Measurements from ENCODE around the gene STAM.
"Not testable (repeated sequence)": the region's sequence is repeated elsewhere in the genome, so short reads cannot be mapped to it uniquely, and the experiment has no call there.

STAM gene

DNA sequence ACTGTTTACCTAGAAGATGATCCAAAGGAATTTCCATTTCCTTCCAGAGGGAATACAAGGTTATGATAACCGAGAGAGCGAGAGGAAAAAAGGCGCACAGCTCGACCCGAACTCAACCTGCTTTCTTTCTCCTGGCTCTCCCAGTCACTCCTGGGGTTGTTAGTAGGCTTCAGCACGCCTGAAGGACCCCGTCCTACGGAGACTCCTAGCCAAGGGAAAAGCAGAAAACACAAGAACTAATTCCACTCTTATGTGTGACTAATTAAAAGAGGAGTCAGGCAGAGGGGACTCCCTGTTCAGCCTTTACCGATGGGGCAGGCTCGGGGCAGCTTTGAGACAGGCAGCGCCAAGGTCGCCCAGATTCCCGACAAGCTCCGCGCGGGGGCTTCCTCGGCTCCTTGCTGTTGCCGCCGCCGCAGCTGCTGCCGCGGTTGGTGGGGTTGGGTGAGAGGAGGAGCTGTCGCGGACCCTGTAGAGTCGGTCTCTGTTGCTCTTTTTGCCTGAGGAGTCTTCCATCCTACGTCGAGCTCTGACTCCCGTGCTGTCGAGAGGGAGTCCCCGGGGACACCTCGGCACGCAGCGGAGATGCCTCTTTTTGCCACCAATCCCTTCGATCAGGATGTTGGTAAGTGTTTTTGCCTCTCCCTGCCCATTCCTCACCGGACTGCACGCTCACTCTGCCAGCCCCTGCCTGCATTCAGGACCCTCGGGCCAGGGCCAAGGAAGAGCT, at the start of gene STAM:
Gene STAM (plus strand): TSS at position 397 of the 730 bp plus-strand sequence. CDS start 189 bp downstream, at position 586.
- DNase-seq (ENCODE audit: low read depth in 3 of 3), result peak; percentile 84 to 90 (median 86)

- DNase-seq (ENCODE audit: low read depth in 3 of 3), result no peak
Measured at GRCh38 chr10:17597386-17597785, 46.6 kb upstream of the STAM start.

DNA sequence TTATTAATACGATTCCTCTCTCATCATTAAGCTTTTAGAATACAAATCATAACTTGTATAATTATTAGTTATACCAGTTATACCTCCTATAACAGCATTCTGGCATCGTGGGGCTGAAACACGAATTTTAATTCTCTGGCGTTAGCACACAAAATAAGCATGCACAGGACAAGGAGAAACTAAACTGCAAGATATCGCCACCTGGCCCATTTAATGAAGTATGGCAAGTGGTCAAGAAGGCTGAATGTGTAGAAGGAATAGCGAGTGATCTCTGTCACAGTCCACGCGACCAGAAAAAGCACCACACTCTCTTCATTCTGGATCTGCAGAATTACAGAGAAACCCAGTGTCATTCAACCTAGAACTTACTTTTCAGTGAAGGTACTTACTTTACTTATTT, 44.9 kb upstream of the STAM start:
- no peak for DNase-seq (ENCODE audit: low read depth in 3 of 3)

DNA sequence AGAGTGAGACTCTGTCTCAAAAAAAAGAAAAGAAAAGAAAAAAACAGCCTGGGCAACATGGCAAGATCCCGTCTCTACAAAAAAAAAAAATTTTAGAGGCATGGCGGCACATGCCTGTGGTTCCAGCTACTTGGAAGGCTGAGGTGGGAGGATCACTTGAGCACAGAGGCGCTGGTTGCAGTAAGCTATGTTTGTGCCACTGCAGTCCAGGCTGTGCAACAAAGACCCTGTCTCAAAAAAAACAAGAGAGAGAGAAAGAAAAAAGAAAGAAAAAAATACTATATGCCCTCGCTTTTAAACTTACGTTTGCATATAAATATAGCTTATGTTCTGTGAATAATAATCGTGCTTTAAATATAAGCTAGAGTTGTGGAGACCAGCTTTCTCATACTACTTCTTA, 38.0 kb upstream of the STAM start:
- no peak for DNase-seq (ENCODE audit: low read depth in 3 of 3)

DNA sequence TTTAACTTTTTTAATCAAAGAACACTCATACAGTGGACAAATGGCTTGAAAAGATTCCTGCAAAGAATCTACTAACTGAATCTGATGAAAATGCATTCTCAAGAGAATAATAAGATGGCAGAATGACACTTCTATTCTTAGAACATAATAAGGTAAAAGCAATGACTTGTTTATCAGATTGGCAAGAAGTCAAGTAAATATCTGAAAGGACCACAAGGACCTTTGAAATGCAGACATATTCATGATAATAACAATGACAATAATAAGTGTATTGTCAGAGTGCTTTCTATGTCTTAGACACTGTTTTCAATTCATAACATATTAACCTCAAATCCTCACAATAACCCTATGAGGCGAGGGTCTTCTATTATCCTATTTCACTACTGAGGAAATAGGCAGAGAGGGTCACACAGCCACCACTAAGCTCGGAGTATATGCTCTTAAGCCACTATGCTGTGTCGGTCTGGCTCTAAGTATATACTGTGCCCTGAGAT, 37.4 kb upstream of the STAM start:
- no peak for DNase-seq (ENCODE audit: low read depth in 3 of 3)

- DNase-seq (ENCODE audit: low read depth in 3 of 3), result no peak
Measured at GRCh38 chr10:17607060-17607459, 36.9 kb upstream of the STAM start.

- DNase-seq (ENCODE audit: low read depth in 3 of 3), result no peak
Measured at GRCh38 chr10:17607603-17608332, 36.2 kb upstream of the STAM start.

GRCh38 chr10:17609523-17610079, 34.4 kb upstream of the STAM start:
- no peak for DNase-seq (ENCODE audit: low read depth in 3 of 3)

DNA sequence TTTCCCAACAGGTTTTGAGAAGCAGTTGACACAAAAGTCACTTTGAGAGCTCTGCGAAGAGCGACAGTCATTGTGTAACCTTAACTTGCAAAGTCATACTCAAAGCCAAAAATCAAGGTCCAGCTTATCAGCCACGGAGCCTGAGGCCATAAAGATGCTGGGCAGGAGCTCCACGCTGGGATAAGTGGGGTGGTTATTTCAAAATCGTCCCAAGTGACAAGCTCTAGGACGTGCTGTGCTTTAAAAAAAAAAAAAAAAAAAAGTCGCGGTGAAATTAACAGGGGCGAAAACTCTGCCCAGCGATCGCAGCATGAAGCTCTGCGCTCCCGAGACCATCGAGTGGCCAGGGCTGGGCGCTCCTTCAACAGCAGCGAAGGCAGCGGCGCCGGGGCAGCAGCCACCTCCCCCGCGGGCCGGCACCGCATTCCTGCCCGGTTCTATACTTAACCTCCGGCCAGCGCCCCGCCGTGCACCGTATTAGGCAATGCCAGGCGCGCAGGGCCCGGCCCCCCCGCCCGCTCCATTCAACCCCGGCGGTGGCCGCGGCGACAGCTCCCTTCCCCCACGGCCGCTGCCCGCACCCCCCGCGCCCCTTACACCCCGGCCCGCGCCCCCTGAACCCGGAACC, 27.4 kb upstream of the STAM start:
- peak in 1 of 3 experiments; percentile 8 for DNase-seq (ENCODE audit: low read depth in 3 of 3)

DNA sequence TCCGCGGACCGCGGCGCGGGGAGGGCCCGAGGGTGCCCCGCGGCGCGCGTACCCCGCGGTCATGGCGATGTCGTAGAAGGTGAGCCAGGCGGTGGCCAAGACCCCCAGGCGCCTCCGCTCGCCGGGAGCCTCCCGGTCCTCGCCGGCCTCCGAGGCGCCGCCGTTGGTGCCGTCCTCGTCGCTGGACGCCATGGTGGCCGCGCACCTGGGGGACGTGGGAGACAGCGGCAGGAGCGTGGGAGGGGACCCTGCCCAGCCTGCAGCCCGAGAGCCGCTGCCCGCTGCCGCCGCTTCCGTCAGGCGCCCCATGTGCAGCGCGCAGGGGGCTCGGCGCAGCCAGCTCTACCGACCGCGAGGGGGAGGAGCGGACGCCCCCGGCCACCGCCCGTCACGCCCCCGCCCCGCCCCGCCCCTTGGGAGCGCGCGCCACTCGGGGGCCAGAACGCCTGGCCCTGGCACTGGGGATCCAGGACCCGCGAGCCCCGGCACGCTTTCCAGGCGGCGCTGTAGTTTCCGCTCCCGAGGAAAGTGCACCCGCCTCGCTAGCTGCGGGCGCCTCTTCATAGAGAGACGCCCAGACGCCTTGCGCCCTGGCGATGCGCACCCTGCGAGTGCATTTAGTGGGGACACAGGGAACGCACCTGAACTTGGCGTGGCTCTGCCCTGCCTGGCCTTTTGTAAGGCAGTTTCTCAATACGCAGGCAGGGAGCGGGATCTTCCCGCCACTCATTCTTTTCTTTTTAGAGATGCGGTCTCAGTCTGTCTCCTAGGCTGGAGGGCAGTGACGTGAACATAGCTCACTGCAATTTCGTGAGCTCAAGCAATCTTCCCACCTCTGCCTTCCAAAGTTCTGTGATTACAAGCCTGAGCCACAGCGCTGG, 26.7 kb upstream of the STAM start, which contains the start of gene HACD1:
Gene HACD1 (minus strand): TSS at position 344 of the 881 bp plus-strand sequence. CDS start 35 bp downstream, at position 309.
- DNase-seq (ENCODE audit: low read depth in 3 of 3), result peak in 2 of 3 experiments; percentile 35 to 63

DNA sequence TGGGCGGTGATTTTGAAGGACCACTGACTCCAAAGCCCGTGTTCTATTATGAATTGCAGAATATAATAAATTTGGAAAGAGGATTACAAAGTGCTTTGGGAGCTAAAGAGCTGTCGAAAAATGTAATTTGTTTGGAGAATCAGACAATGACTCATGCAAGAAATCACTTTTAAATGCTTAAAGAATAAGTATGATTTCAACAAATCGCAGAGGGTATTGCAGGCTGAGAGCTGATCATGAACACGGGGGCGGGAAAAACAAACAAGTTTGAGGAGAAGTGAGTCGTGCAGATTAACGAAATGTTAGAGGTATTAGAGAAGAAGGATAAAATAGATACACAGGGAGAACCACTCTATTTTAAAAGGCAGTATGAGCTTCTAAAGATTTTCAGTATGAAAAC, 21.9 kb upstream of the STAM start:
- no peak for DNase-seq (ENCODE audit: low read depth in 3 of 3)

DNA sequence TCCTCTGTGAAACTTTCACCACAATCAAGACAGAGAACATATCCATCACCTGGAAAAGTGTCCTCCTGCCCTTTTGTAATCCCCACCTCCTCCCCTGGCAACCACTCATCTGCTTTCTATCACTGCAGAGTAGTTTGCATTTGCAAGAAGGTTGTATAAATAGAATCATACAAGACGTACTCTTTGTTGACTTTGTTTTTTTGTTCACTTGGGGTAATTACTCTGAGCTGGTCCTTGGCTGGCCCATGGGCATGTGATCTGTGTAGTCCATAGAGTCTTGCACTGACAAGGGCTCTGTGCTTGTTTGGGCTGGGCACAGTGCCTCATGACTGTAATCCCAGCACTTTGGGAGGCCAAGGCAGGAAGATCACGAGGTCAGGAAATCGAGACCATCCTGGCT, 19.0 kb upstream of the STAM start:
- DNase-seq (ENCODE audit: low read depth in 3 of 3), result no peak

GRCh38 chr10:17626656-17627055, 17.3 kb upstream of the STAM start:
- no peak for DNase-seq (ENCODE audit: low read depth in 3 of 3)

- DNase-seq (ENCODE audit: low read depth in 3 of 3), result not testable (repeated sequence)
Measured at GRCh38 chr10:17632590-17632989, 11.4 kb upstream of the STAM start.

DNA sequence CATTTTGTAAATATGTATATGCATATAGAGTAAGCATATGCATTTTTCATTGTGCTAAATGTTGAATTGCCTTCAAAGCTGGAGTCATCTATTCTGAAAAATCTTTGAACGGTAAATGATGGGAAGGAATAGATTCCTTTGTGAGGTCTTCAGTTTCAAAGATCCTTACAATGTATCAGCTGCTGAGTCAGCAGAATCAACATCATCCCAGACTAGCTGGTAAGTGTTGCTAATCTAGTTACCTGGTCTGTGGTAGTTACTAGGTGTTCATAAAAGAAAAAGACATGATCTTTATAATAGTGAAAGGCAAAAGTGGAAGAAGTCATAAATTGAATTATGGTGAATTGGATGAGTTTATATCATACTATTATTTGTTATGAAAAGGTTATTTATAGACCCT, 10.6 kb upstream of the STAM start:
- no peak for DNase-seq (ENCODE audit: low read depth in 3 of 3)

GRCh38 chr10:17637869-17638268, 6.1 kb upstream of the STAM start:
- DNase-seq (ENCODE audit: low read depth in 3 of 3), result no peak

- no peak for DNase-seq (ENCODE audit: low read depth in 3 of 3)
Measured at GRCh38 chr10:17640331-17640816, 3.6 kb upstream of the STAM start.

GRCh38 chr10:17643339-17643754, 604 bp upstream of the STAM start:
- peak in 2 of 3 experiments; percentile 13 for DNase-seq (ENCODE audit: low read depth in 3 of 3)

DNA sequence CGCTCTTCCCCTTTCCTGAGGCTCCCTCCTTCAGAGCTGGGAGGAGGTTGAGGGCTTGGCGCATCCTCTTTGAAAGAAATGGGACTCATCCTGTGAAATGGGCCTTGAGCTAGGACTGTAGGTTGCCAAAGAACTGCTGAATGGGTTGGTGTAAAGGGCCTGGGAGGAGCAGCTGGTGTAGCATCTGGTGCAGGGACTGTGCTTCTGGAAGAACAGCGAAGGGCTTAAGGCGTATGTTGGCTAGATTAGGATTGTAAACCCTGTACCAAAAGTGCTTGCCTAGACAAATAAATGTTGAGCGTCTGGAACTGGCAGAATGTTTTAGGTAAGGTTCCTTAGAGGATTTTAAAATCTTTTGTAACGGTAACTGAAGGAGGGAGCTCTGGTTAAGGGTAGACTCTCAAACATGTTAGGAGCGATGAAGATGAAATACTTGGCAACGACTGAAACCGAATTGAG, 563 bp downstream of the STAM start:
- no peak for DNase-seq (ENCODE audit: low read depth in 3 of 3)

DNA sequence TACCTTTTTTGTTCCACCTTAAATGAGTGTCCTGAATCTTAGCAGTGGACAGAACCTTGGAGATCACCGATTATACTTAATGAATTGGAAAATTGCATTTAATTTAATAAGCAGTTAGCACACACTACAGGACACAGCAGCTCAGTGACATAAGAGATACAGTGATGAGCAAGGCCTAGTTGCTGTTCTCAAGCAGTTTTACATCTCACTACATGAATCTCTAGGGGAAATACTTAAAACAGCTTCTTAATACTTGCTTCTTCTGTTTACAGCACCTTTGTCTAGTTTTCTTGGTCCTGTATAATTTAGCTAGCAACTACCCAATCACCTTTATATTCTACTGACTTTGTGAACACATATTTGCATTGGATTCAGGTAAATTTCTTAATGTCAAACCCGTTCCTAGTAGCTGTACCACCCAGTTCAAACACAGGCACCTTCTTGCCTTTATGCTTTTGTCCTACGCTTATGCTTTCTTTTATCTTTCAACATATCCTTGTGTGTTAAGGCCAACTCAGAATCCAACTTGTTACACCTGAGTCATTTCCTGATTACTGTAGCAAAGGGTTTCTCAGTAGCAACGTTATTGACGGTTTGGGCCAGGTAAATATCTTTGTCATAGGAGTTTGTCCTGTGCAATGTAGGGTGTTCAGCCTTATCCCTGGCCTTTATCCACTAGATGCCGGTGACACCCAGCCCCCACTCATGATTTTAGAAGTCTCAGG, 1.8 kb downstream of the STAM start:
- DNase-seq (ENCODE audit: low read depth in 3 of 3), result no peak
